ENCODE results near the gene AHNAK2.

DNA sequence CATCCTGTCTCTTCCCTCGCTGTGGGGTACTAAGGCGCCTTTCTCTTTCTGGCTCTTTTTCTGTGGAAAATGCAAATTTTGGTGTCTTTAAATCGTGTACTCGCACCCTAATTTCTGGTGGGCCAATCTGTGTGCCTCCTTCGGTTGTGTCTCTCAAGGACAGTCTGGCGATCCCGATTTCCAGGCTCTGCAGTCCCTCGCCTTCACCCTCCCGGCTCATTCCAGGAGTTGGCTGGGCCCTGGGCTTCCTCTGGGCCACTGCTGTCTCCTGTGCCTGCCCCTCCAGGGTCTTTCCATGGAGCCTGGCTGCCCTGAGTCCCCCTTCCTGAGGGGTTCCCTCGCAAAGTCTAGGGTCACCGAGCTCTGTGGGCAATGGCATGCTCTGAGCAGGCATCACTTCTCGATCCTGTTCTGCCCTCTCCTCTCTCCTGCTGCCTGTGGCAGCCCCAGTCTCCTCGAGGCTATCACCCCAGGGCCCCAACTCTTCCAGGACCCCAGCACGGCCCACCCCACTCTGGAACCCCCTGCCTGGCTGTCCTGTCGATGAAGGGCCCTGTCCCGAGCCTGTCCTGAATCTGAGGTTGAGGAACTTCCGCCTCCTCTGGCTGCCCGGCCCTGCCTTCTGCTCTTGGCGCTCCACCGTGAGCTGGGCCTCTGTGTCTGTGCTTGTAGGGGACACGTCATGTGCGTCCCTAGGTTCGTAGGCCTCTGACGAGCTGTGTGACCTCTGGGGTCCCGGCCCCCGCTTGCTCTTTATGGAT is 24.1 kb downstream of the AHNAK2 start:
- TF ChIP-seq EZH2 (IDR thresholded peaks at IDR 0.05; ENCODE audit: borderline replicate concordance, low read length): no peak
- TF ChIP-seq, protein P1, sequence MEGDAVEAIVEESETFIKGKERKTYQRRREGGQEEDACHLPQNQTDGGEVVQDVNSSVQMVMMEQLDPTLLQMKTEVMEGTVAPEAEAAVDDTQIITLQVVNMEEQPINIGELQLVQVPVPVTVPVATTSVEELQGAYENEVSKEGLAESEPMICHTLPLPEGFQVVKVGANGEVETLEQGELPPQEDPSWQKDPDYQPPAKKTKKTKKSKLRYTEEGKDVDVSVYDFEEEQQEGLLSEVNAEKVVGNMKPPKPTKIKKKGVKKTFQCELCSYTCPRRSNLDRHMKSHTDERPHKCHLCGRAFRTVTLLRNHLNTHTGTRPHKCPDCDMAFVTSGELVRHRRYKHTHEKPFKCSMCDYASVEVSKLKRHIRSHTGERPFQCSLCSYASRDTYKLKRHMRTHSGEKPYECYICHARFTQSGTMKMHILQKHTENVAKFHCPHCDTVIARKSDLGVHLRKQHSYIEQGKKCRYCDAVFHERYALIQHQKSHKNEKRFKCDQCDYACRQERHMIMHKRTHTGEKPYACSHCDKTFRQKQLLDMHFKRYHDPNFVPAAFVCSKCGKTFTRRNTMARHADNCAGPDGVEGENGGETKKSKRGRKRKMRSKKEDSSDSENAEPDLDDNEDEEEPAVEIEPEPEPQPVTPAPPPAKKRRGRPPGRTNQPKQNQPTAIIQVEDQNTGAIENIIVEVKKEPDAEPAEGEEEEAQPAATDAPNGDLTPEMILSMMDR (IDR thresholded peaks at IDR 0.05; ENCODE audit: low read length): no peak
